GM23338 (cell line): ENCODE data around the gene NIPAL3. TPM values are rescaled to one million over a fixed set of nuclear protein-coding genes. Genes with fewer than 3 reads are reported as not detected.

Source experiments
- ATAC-seq: fragments of 200-7000 bp; cut with Tn5 transposase; 3 replicates; pipeline ENCODE4 v1.9.1; 2020
- DNase-seq: peaks from one replicate; pipeline ENCODE4 v3.0.0-alpha.2; 2015; ENCODE audit warnings: low spot score
- H2AFZ ChIP-seq: fragments of 200-600 bp; sonication (generic); 2 replicates; pipeline ENCODE4 v1.8.0; 2016; ENCODE audit warnings: antibody characterized with exemption, mild to moderate bottlenecking, moderate library complexity
- H3F3A ChIP-seq: fragments of 200-600 bp; sonication (generic); replicated peaks from 2 replicates; pipeline ENCODE4 v1.8.0; 2017; ENCODE audit warnings: antibody characterized with exemption, mixed run types, low read depth
- H3K27ac ChIP-seq: fragments of 200-600 bp; sonication (generic); 2 replicates; pipeline ENCODE4 v1.6.1; 2016; ENCODE audit warnings: low read depth
- H3K27me3 ChIP-seq: fragments of 200-600 bp; sonication (generic); 2 replicates; pipeline ENCODE4 v1.8.0; 2016; ENCODE audit warnings: mild to moderate bottlenecking, mixed run types, moderate library complexity; ENCODE audit not compliant: insufficient read depth
- H3K36me3 ChIP-seq: fragments of 200-600 bp; sonication (generic); 2 replicates; pipeline ENCODE4 v1.8.0; 2016; ENCODE audit warnings: mild to moderate bottlenecking; ENCODE audit not compliant: insufficient read depth
- H3K4me1 ChIP-seq: fragments of 200-600 bp; sonication (generic); 2 replicates; pipeline ENCODE4 v1.8.0; 2016; ENCODE audit warnings: mild to moderate bottlenecking, moderate library complexity; ENCODE audit not compliant: insufficient read depth
- H3K4me2 ChIP-seq: fragments of 200-600 bp; sonication (generic); 2 replicates; pipeline ENCODE4 v1.7.1; 2017; ENCODE audit warnings: mixed run types
- H3K4me3 ChIP-seq: fragments of 200-600 bp; sonication (generic); 2 replicates; pipeline ENCODE4 v1.6.1; 2016; ENCODE audit warnings: mixed run types
- H3K79me2 ChIP-seq: fragments of 200-600 bp; sonication (generic); replicated peaks from 2 replicates; pipeline ENCODE4 v1.8.0; 2017; ENCODE audit warnings: mild to moderate bottlenecking; ENCODE audit not compliant: insufficient read depth
- H3K9me2 ChIP-seq: fragments of 200-600 bp; sonication (generic); 2 replicates; pipeline ENCODE4 v1.8.0; 2017; ENCODE audit not compliant: insufficient read depth
- H4K20me1 ChIP-seq: fragments of 200-600 bp; sonication (generic); replicated peaks from 2 replicates; pipeline ENCODE4 v1.8.0; 2017; ENCODE audit warnings: mild to moderate bottlenecking; ENCODE audit not compliant: insufficient read depth
- H3K27ac Mint-ChIP-seq: 2 replicates; pipeline ENCODE4 v1.8.0; 2020; ENCODE audit warnings: inconsistent platforms, mild to moderate bottlenecking, moderate library complexity, mixed read lengths
- H3K27me3 Mint-ChIP-seq: 3 replicates; pipeline ENCODE4 v1.8.0; 2022; ENCODE audit warnings: low read depth, mild to moderate bottlenecking, moderate library complexity, mixed read lengths, inconsistent platforms; ENCODE audit not compliant: insufficient read depth, poor library complexity
- H3K36me3 Mint-ChIP-seq: 3 replicates; pipeline ENCODE4 v1.8.0; 2021; ENCODE audit warnings: low read depth, mild to moderate bottlenecking, inconsistent platforms, moderate library complexity, mixed read lengths
- H3K4me1 Mint-ChIP-seq: 3 replicates; pipeline ENCODE4 v1.8.0; 2020; ENCODE audit warnings: mild to moderate bottlenecking, inconsistent platforms, mixed read lengths
- H3K4me3 Mint-ChIP-seq: 3 replicates; pipeline ENCODE4 v1.8.0; 2021; ENCODE audit warnings: moderate library complexity, mild to moderate bottlenecking, inconsistent platforms, mixed read lengths
- H3K9me3 Mint-ChIP-seq: 3 replicates; pipeline ENCODE4 v1.8.0; 2020; ENCODE audit warnings: moderate library complexity, mild to moderate bottlenecking, inconsistent platforms, mixed read lengths
- CREB1 ChIP-seq: fragments of 250-450 bp; sonication (Bioruptor Pico); IDR thresholded peaks from 2 replicates; pipeline ENCODE4 v1.5.0; 2020; ENCODE audit warnings: low read depth, mild to moderate bottlenecking, moderate library complexity
- CTCF ChIP-seq, 2 experiments: fragments of 200-600 bp in 1 of 2; sonication (generic) in 1 of 2; conservative IDR thresholded peaks; 2 replicates each; pipeline versions ENCODE4 v1.5.1 to v1.6.1; 2016 to 2017; ENCODE audit warnings: antibody characterized with exemption in 2 of 2, low read depth in 2 of 2, mild to moderate bottlenecking in 2 of 2, moderate library complexity in 1 of 2
- ETS1 ChIP-seq: IDR thresholded peaks from 2 replicates; pipeline ENCODE4 v1.6.1; 2016; ENCODE audit warnings: antibody characterized with exemption
- EZH2 ChIP-seq: fragments of 200-600 bp; sonication (generic); IDR thresholded peaks from one replicate; pipeline ENCODE4 v1.8.0; 2017; ENCODE audit warnings: antibody characterized with exemption, mild to moderate bottlenecking, low read depth; ENCODE audit not compliant: unreplicated experiment
- EZH2phosphoT487 ChIP-seq: fragments of 200-600 bp; sonication (generic); IDR thresholded peaks from one replicate; pipeline ENCODE4 v1.8.1; 2018; ENCODE audit warnings: antibody characterized with exemption; ENCODE audit not compliant: unreplicated experiment
- JUNB ChIP-seq: IDR thresholded peaks from one replicate; pipeline ENCODE4 v1.6.1; 2016; ENCODE audit warnings: antibody characterized with exemption; ENCODE audit not compliant: unreplicated experiment
- NANOG ChIP-seq: IDR thresholded peaks from 2 replicates; pipeline ENCODE4 v1.6.1; 2016; ENCODE audit warnings: antibody characterized with exemption, borderline replicate concordance
- POLR2AphosphoS5 ChIP-seq: IDR thresholded peaks from 2 replicates; pipeline ENCODE4 v1.6.1; 2016; ENCODE audit warnings: antibody characterized with exemption, low read depth
- STAT1 ChIP-seq: IDR thresholded peaks from one replicate; pipeline ENCODE4 v1.6.1; 2016; ENCODE audit warnings: antibody characterized with exemption; ENCODE audit not compliant: unreplicated experiment
- ZNF114 ChIP-seq: fragments of 250-450 bp; sonication (Bioruptor Pico); IDR thresholded peaks from 2 replicates; pipeline ENCODE4 v1.5.0; 2020; ENCODE audit warnings: mild to moderate bottlenecking, moderate library complexity
- ZNF331 ChIP-seq: fragments of 250-450 bp; sonication (Bioruptor Pico); IDR thresholded peaks from 2 replicates; pipeline ENCODE4 v1.5.0; 2020; ENCODE audit warnings: low read depth, mild to moderate bottlenecking, moderate library complexity
- ZNF462 ChIP-seq: fragments of 250-450 bp; sonication (Bioruptor Pico); IDR thresholded peaks from 2 replicates; pipeline ENCODE4 v1.5.0; 2020; ENCODE audit warnings: mild to moderate bottlenecking, moderate library complexity
- polyA plus RNA-seq: library from polyadenylated mRNA; unstranded; fragments of >200 nt; fragmentation: Nextera tagmentation; extraction: Ambion mirVana; gene quantifications from 2 replicates; pipeline ENCODE4 v1.2.1, GENCODE V29; 2016
- total RNA-seq: library from RNA; depleted of rRNA; stranded (reverse); fragments of >200 nt; shearing (Covaris generic); gene quantifications from 2 replicates; pipeline ENCODE4 v1.2.3, GENCODE V29; 2014
- TF ChIP-seq, protein P1 (sequence below): IDR thresholded peaks from one replicate; pipeline ENCODE4 v1.6.1; 2018; ENCODE audit warnings: antibody characterized with exemption; ENCODE audit not compliant: unreplicated experiment

The NIPAL3 gene
- total and polyA plus RNA-seq, 2 experiments from 2014 or later, result 5.5 to 9.6 TPM

DNA sequence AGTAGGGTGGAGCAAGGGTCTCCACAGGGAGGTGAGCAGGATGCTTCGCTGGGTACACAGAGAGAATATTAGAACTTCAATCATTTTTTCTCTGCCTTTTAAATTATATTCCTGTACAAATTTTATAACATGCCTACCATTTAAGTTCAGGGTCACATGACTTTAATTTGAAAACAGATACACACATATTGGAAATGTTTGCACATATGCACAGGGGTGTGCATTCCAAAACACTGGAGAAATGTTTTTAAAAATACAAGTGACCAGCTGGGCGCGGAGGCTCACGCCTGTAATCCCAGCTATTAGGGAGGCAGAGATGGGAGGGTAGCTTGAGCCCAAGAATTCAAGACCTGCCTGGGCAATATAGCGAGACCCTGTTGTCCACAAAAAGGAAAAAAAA, 39.7 kb downstream of the NIPAL3 start:
- H3K4me3 Mint-ChIP-seq, result no peak overlapping the region
- H3K9me2 ChIP-seq, result no peaks in the 10 kb centered on the region
- H3K27me3 ChIP-seq, result no peaks in the 10 kb centered on the region
- no peak overlapping the region for H3K4me2 ChIP-seq
- H3K36me3 Mint-ChIP-seq, result no peaks in the 10 kb centered on the region; the same call in 2 of the 3 replicates
- H3K9me3 Mint-ChIP-seq, result no peaks in the 10 kb centered on the region
- no peak overlapping the region for H2AFZ ChIP-seq
- no peaks in the 10 kb centered on the region for H3F3A ChIP-seq
- no peaks in the 10 kb centered on the region; the same call in 2 of the 3 replicates for H3K4me1 Mint-ChIP-seq
- no peaks in the 10 kb centered on the region for H3K4me1 ChIP-seq
- TF ChIP-seq NANOG (no peak), CTCF (conservative IDR thresholded peaks at IDR 0.05; ENCODE audit: low read depth in 2 of 2) (no peak), ZNF331 (CRISPR knock-in tag) (no peak), EZH2phosphoT487 (no peak), ZNF462 (no peak), STAT1 (no peak), ETS1 (no peak), JUNB (no peak), POLR2AphosphoS5 (no peak), CREB1 (CRISPR knock-in tag) (no peak), EZH2 (no peak), ZNF114 (CRISPR knock-in tag) (no peak)
- TF ChIP-seq, protein P1, sequence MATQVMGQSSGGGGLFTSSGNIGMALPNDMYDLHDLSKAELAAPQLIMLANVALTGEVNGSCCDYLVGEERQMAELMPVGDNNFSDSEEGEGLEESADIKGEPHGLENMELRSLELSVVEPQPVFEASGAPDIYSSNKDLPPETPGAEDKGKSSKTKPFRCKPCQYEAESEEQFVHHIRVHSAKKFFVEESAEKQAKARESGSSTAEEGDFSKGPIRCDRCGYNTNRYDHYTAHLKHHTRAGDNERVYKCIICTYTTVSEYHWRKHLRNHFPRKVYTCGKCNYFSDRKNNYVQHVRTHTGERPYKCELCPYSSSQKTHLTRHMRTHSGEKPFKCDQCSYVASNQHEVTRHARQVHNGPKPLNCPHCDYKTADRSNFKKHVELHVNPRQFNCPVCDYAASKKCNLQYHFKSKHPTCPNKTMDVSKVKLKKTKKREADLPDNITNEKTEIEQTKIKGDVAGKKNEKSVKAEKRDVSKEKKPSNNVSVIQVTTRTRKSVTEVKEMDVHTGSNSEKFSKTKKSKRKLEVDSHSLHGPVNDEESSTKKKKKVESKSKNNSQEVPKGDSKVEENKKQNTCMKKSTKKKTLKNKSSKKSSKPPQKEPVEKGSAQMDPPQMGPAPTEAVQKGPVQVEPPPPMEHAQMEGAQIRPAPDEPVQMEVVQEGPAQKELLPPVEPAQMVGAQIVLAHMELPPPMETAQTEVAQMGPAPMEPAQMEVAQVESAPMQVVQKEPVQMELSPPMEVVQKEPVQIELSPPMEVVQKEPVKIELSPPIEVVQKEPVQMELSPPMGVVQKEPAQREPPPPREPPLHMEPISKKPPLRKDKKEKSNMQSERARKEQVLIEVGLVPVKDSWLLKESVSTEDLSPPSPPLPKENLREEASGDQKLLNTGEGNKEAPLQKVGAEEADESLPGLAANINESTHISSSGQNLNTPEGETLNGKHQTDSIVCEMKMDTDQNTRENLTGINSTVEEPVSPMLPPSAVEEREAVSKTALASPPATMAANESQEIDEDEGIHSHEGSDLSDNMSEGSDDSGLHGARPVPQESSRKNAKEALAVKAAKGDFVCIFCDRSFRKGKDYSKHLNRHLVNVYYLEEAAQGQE, result no peak
- no peaks in the 10 kb centered on the region for H4K20me1 ChIP-seq
- no peak for ATAC-seq
- H3K27ac ChIP-seq, result no peak overlapping the region
- no peak overlapping the region for H3K4me3 ChIP-seq
- peaks cover 2% of the 10 kb centered on the region for H3K27me3 Mint-ChIP-seq
- no peaks in the 10 kb centered on the region for H3K79me2 ChIP-seq
- no peak for DNase-seq
- H3K36me3 ChIP-seq, result no peaks in the 10 kb centered on the region
- H3K27ac Mint-ChIP-seq, result no peak overlapping the region
